Measurements from ENCODE around the gene DENND2C. TPM values are rescaled to one million over a fixed set of nuclear protein-coding genes. Genes with fewer than 3 reads are reported as not detected.
A peak's percentile ranks its signal among the peaks of the same experiment; 100 is the strongest.

Gene DENND2C
- total RNA-seq, 1 donor: 2.8 TPM

DNA sequence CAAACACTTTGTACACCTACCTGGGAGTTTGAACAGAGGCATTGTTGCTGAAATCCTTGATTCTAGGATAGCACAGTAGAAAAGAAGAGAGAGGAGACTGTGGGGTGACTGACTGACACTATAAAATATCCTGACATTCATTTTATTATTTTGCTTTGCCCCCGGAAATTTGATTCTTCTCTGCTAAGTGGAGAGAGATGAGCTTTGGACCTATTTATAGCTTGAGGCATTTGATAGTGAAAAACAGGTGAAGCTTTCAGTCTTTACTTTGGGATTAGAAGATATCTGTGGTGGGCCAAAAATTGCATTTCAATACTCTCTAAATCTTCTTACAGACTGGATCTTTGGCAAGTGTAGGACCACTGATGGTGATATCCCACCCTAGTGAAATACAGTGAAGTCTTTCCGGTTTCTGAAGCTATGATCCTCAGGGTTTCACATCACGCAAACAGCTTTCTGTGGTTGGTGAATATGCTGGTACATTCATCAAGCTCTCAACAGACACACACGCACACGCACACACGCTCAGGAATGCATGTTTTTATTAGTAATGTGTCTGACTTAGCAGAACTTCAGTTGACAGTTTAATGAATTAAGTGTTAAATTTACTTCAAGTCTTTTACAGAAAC lies 25.7 kb upstream of the DENND2C start, which contains the start of gene AMPD1:
AMPD1 (minus strand) TSS at position 117 of the 629 bp plus-strand sequence; CDS start at position 42, 75 bp downstream.
- H3K4me3 ChIP-seq (ENCODE audit: low read length): no peak within 1 kb of the TSS
- no peaks in the 10 kb centered on the region for H3K27me3 ChIP-seq (ENCODE audit: insufficient read depth, low read length)
- no peaks in the 10 kb centered on the region for H3K9me3 ChIP-seq (ENCODE audit: low read depth, low read length)
- H3K4me1 ChIP-seq (ENCODE audit: insufficient read depth, low read length): no peaks in the 10 kb centered on the region

DNA sequence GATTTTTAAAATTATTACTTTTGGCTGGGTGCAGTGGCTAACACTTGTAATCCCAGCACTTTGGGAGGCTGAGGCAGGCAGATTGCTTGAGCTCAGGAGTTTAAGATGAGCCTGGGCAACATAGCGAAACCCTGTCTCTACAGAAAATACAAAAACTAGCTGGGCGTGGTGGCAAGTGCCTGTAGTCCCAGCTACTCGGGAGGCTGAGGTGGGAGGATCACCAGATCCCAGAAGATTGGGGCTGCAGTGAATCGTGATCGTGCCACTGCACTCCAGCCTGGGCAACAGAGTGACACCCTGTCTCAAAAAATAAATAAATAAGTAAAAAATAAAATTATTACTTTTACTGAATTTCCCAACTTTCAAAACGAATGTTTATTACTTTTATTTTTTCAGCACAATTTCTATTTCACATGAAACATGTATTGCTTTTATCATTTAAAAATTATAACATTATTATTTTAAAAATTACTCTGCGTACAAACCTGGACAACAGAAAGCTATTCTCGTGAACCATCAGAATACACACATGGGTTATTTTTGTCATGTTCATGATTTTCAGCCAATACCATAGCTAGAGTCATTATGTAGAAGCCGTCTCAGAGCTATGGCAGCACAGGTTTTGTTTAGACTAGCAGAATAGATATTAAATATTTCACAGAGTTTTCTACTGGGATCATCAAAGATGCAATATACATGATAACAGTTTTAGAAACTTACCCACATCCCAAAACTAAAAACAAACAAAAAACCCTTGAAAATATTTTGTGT lies 24.9 kb upstream of the DENND2C start:
- H3K27me3 ChIP-seq (ENCODE audit: insufficient read depth, low read length): no peaks in the 10 kb centered on the region
- H3K4me1 ChIP-seq (ENCODE audit: insufficient read depth, low read length): no peaks in the 10 kb centered on the region
- no peak overlapping the region for H3K4me3 ChIP-seq (ENCODE audit: low read length)
- H3K9me3 ChIP-seq (ENCODE audit: low read depth, low read length): no peaks in the 10 kb centered on the region

DNA sequence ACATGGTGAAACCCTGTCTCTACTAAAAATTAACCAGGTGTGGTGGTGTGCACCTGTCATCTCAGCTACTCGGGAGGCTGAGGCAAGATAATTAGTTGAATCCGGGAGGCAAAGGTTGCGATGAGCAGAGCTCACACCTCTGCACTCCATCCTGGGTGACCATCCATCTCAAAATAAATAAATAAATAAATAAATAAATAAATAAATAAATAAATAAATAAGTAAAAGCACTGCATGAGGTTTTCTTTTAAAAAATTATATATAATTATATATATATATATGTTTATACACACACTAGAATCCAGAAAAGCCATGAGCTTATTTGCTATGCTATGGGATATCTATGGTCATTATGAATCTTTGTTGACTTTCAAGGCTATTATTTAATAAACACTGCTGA lies 23.1 kb upstream of the DENND2C start:
- Histone ChIP-seq H3K4me1 (ENCODE audit: insufficient read depth, low read length) (no peaks in the 10 kb centered on the region), H3K9me3 (ENCODE audit: low read depth, low read length) (no peaks in the 10 kb centered on the region), H3K27me3 (ENCODE audit: insufficient read depth, low read length) (no peaks in the 10 kb centered on the region), H3K4me3 (ENCODE audit: low read length) (no peak overlapping the region)

DNA sequence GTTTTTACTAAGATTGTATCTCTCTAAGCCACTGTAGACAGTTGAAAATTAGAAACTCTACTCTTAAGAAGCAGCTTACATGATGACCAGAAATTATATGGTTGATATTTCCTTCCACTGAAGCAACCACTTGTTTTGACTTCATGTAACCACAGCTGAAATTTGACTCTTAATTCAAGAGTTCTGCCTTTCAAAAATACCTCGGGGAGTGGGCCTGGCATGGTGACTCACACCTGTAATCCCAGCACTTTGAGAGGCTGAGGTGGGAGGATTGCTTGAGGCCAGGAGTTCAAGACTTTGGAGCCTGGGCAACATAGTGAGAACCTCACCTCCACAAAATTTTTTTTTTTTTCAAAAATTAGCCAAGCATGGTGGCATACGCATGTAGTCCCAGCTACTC lies 21.2 kb upstream of the DENND2C start:
- H3K4me1 ChIP-seq (ENCODE audit: insufficient read depth, low read length): no peaks in the 10 kb centered on the region

DNA sequence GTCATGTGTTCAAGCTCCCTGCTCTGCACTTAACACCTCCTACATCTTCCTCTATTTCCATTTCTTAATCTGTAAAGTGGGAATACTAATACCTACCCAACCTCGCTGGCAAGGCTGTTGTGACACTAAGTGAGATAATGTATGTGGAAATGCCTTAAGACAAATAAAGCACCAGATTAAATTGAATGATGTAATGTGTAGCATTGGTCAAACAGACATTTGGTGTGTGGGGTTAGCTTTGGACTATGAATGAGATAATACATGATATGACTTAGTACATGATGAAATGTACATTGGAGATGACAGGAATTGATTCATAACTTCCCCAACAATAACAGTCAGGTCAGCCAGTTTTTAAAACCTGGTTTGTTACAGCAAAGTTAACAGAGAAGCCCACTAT lies 20.3 kb upstream of the DENND2C start:
- Histone ChIP-seq H3K9me3 (ENCODE audit: low read depth, low read length) (no peaks in the 10 kb centered on the region), H3K4me1 (ENCODE audit: insufficient read depth, low read length) (no peaks in the 10 kb centered on the region), H3K27me3 (ENCODE audit: insufficient read depth, low read length) (no peaks in the 10 kb centered on the region), H3K4me3 (ENCODE audit: low read length) (no peak overlapping the region)

More for the DNA sequence above, 21.2 kb upstream of the DENND2C start:
- H3K9me3 ChIP-seq (ENCODE audit: low read depth, low read length): no peaks in the 10 kb centered on the region
- no peaks in the 10 kb centered on the region for H3K27me3 ChIP-seq (ENCODE audit: insufficient read depth, low read length)
- H3K4me3 ChIP-seq (ENCODE audit: low read length): no peak overlapping the region

DNA sequence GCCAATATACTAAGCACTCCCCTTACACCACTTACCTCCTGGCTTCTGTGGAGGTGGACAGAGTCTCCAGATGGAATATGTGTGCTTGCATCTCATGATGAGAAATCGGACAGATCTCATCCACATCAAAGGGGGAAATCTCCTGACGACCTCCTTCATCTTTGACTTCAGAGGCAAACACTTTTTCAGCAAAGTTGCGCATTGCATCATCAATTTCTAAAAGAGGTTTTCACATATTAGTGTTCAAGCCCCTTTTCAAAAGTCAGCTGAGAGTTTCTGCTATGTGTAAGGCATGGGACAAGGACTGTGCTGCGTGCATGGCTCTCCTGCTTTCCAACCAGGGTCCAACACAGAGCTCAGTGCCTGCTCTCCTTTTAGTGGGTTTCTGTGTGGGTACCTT lies 18.7 kb upstream of the DENND2C start:
- Histone ChIP-seq H3K4me3 (ENCODE audit: low read length) (no peak overlapping the region), H3K9me3 (ENCODE audit: low read depth, low read length) (no peaks in the 10 kb centered on the region), H3K27me3 (ENCODE audit: insufficient read depth, low read length) (no peaks in the 10 kb centered on the region), H3K4me1 (ENCODE audit: insufficient read depth, low read length) (no peaks in the 10 kb centered on the region)

DNA sequence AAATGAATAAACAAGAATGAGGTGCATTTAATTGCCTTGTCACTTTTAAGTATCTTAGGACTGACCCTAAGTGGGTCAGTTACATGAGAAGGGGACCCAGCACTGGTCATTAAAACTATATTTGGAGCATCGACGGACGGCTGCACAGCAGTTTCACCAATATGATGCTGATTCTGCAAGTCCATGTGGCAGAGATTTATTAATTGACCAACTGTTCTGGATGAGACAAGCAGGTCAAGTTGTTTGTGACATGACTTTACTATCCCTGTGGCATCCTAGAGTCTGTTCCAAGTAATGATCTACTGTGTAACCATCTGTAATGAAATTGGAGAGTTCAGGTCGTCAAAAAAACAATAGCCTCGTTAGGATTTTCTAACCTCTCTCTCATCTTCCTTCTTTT lies 16.0 kb upstream of the DENND2C start:
- H3K4me1 ChIP-seq (ENCODE audit: insufficient read depth, low read length): no peaks in the 10 kb centered on the region
- H3K27me3 ChIP-seq (ENCODE audit: insufficient read depth, low read length): peaks cover 4% of the 10 kb centered on the region
- no peaks in the 10 kb centered on the region for H3K9me3 ChIP-seq (ENCODE audit: low read depth, low read length)
- no peak overlapping the region for H3K4me3 ChIP-seq (ENCODE audit: low read length)

DNA sequence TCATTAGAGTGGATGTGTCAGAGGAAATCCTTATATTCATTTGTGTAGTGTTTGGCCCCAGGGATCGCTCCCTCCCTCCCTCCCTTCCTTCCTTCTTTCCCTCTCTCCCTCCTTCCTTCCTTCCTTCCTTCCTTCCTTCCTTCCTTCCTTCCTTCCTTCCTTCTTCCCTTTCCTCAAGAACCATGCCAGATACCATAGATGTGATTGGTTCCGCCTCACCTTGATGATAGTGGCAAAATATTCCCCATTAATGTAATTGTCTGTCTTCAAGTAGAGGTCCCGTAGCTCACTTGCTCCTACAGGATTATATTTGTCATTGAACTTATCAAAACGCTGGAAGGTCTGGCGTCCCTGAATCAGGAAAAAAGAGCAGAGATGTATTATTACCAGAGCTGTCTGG lies 7.8 kb upstream of the DENND2C start:
- Histone ChIP-seq H3K4me3 (ENCODE audit: low read length) (no peak overlapping the region), H3K4me1 (ENCODE audit: insufficient read depth, low read length) (no peaks in the 10 kb centered on the region), H3K27me3 (ENCODE audit: insufficient read depth, low read length) (peaks cover 7% of the 10 kb centered on the region), H3K9me3 (ENCODE audit: low read depth, low read length) (no peaks in the 10 kb centered on the region)

DNA sequence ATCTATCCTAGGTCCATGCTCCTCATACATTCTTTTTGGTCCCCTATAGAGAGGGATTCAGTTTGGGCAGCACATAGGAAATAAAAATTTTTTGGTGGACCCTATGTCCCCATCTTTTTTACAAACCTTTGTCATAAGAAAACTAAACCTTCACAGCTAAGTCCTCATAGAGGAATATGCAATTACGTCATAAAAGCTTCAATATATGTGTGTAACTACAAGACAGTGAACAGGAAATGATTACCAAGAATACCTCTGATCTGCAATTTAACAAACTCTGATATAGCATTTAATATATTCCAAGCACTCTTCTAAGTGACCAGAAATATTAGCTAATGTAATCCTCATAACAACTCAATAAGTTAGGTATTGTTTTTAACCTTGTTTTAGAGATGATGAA lies 6.3 kb upstream of the DENND2C start:
- Histone ChIP-seq H3K4me1 (ENCODE audit: insufficient read depth, low read length) (no peaks in the 10 kb centered on the region), H3K27me3 (ENCODE audit: insufficient read depth, low read length) (peaks cover 10% of the 10 kb centered on the region), H3K4me3 (ENCODE audit: low read length) (no peak overlapping the region), H3K9me3 (ENCODE audit: low read depth, low read length) (no peaks in the 10 kb centered on the region)

DNA sequence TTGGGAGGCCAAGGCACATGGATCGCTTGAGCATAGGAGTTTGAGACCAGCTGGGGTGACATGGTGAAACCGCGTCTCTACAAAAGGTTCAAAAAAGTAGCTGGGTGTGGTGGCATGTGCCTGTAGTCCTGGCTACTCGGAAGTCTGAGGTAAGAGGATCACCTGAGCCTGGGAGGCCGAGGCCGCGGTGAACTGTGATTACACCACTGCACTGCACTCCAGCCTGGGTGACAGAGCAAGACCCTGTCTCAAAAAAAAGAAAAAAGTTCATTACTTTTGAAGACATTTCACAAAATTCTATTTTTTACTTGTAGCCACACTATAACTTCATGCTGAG lies 2.1 kb upstream of the DENND2C start:
- Histone ChIP-seq H3K4me1 (ENCODE audit: insufficient read depth, low read length) (peaks cover 11% of the 10 kb centered on the region), H3K4me3 (ENCODE audit: low read length) (no peak overlapping the region), H3K27me3 (ENCODE audit: insufficient read depth, low read length) (peaks cover 16% of the 10 kb centered on the region), H3K9me3 (ENCODE audit: low read depth, low read length) (no peaks in the 10 kb centered on the region)

DNA sequence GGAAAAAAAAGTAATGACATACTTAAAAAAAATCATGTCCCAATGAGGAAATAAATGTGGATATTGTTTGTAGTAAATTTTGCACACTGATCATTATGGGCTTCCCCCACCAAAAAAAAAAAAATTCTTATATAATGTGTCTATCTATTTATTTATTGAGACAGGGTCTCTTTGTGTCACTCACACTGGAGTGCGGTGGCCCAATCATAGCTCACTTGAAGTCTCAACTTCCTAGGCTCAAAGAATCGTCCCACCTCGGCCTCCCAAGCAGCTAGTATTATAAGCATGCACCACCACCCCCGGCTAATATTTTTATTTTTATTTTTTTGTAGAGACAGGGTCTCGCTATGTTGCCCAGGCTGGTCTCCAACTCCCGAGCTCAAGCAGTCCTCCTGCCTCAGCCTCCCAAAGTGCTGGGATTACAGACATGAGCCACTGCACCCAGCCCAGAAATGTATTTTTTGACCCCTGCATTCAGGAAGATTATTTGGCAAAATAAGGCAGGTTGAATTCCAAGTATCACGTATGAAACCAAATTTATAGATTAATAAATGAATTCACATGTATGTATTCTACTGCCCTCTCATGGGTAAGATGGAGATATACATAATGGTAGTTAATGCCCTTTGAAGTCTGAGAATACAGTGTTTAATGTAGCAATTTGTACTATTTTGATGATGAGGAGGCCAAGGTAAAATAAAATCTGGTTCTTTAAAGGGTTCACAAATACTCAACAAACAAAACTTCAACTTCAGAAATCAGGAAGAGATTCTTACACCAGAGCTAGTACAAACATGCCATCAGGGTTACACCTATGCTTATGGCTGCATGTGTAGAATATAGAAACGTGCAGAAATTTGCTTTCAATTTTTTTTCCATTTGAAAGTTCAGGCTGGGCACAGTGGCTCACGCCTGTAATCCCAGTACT lies 1.4 kb upstream of the DENND2C start:
- peaks cover 16% of the 10 kb centered on the region for H3K27me3 ChIP-seq (ENCODE audit: insufficient read depth, low read length)

DNA sequence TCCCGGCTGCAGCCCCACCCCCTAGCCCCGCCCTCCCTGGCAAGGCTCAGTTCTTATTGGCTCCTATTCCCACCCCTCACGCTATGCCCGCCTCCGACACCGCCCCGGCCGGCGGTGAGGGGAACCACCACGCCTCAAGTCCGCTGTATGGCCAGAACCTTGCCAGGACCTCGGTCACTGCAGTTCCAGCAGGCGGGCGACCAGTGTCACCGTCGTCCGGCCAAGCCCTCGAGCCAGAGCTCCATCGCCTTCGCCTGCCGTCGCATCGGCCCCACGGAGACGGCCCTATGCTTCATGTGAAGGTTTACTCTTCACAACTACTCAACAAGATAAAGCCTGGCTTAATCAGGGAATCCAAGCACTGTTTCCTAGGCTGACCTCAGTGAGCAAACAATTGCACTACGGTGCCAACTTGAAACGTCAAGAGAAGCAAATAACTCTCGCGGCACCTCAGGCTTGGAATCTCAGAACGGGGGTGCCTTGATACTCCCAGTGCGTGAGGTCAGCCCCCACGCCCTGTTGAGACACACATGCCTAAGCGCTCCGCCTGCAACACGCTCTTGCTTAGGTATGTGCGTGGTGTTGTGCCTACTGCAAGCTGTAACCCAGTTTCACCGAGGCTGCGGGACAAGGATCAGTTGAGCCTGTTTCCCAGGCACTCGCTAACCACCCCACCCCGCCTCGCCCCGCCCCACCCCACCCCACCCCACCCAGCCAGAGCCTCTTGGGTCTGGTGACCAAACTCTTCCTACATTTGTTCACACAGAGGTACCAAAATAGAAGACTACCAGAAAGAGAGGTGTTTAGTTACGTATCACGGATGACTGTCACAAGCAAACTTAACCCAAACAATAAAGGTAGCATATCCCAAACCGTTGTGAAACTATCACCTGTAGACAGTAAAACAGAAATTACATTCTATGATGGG lies 498 bp upstream of the DENND2C start:
- Histone ChIP-seq H3K9me3 (ENCODE audit: low read depth, low read length) (no peaks in the 10 kb centered on the region), H3K4me3 (ENCODE audit: low read length) (peak overlapping the region; percentile 57), H3K4me1 (ENCODE audit: insufficient read depth, low read length) (peaks cover 11% of the 10 kb centered on the region), H3K27me3 (ENCODE audit: insufficient read depth, low read length) (peaks cover 16% of the 10 kb centered on the region)

More for the DNA sequence above, 1.4 kb upstream of the DENND2C start:
- no peaks in the 10 kb centered on the region for H3K9me3 ChIP-seq (ENCODE audit: low read depth, low read length)
- H3K4me3 ChIP-seq (ENCODE audit: low read length): no peak overlapping the region
- H3K4me1 ChIP-seq (ENCODE audit: insufficient read depth, low read length): peaks cover 11% of the 10 kb centered on the region

DNA sequence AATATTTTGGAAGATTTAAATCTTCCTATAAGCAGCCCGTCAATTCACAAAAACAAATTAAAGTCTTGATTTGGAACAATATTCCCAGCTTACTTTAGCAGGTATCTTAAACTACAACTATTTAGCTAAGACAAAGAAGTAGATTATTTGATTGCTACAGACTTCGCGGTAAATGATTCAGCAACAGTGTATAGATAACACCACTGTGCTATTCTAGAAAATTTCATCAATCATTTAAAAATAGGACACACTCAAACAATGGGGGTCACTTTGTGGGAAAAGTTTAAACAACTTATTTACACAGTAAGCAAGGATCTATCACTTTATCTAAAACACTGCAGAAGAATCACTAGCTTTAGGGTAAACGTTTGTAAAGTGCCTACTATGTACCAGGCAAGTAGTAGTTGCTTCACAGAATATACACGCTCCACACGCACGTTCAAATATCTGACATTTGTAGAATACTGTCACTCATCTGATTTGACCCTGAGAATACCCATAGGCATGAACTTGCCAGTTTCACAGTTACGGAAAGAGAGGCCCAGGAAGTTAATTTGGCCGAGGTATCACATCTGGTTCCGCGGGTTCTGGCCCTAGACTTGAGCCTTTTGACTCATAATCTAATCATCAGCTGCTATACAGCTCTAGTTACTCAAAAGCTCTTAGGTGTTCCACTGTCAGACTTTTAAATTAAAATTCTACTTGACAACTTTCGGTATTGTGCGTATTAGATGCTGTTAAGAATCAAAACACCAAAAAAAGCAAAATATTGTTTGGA lies 876 bp downstream of the DENND2C start:
- H3K4me1 ChIP-seq (ENCODE audit: insufficient read depth, low read length): peaks cover 11% of the 10 kb centered on the region
- peaks cover 16% of the 10 kb centered on the region for H3K27me3 ChIP-seq (ENCODE audit: insufficient read depth, low read length)
- H3K4me3 ChIP-seq (ENCODE audit: low read length): peak overlapping the region; percentile 57
- H3K9me3 ChIP-seq (ENCODE audit: low read depth, low read length): no peaks in the 10 kb centered on the region

DNA sequence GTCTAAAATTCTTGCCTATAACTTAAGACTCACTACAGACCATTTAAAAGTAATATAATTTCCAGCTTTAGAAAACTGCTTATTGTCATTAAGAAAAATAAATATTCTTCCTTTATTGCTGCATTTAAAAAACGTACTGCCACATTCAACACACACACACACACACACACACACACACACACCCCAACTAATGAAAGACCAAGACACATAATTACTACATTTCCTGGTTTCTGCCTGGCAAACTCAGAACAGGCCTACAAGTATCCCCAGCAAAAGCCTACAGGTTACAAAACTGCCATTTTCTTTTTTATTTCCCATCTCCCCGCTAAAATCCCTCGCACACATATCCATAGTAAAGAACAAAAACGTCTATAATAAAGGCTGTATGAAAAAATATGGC lies 1.5 kb downstream of the DENND2C start:
- H3K27me3 ChIP-seq (ENCODE audit: insufficient read depth, low read length): peaks cover 16% of the 10 kb centered on the region
- H3K4me1 ChIP-seq (ENCODE audit: insufficient read depth, low read length): peaks cover 11% of the 10 kb centered on the region
- no peak overlapping the region for H3K4me3 ChIP-seq (ENCODE audit: low read length)
- no peaks in the 10 kb centered on the region for H3K9me3 ChIP-seq (ENCODE audit: low read depth, low read length)
